Measurements from ENCODE around the gene MACROH2A1.

The MACROH2A1 gene

GRCh38 chr5:135310328-135310989 lies 88.6 kb downstream of the MACROH2A1 start:
- DNase-seq = no peak

GRCh38 chr5:135309391-135310327 lies 89.4 kb downstream of the MACROH2A1 start:
- no peak for DNase-seq

- no peak for DNase-seq
These were observed 90.3 kb downstream of the MACROH2A1 start for GRCh38 chr5:135308752-135309151.

GRCh38 chr5:135308245-135308644 lies 90.8 kb downstream of the MACROH2A1 start:
- DNase-seq = no peak

GRCh38 chr5:135307143-135307903 lies 91.7 kb downstream of the MACROH2A1 start:
- no peak for DNase-seq

GRCh38 chr5:135306557-135306956 lies 92.5 kb downstream of the MACROH2A1 start:
- no peak for DNase-seq

- DNase-seq = no peak
These were observed 94.4 kb downstream of the MACROH2A1 start for GRCh38 chr5:135304352-135305221.

GRCh38 chr5:135303582-135304173 lies 95.4 kb downstream of the MACROH2A1 start:
- DNase-seq = no peak

GRCh38 chr5:135296900-135297816 lies 101.9 kb downstream of the MACROH2A1 start:
- DNase-seq = no peak

- DNase-seq = no peak
These were observed 103.2 kb downstream of the MACROH2A1 start for GRCh38 chr5:135295852-135296251.

GRCh38 chr5:135294793-135295192 lies 104.2 kb downstream of the MACROH2A1 start:
- DNase-seq = no peak

GRCh38 chr5:135289651-135290050 lies 109.4 kb downstream of the MACROH2A1 start:
- DNase-seq = no peak

GRCh38 chr5:135287551-135287950 lies 111.5 kb downstream of the MACROH2A1 start:
- no peak for DNase-seq

All from NCI-H774 (cell line).